Parathyroid adenoma (tissue), 2 donors: ENCODE measurements around the gene NUDT1.

ENCODE experiments used
- H2AFZ ChIP-seq: fragments of 300-600 bp; sonication (generic); one replicate; pipeline ENCODE4 v1.7.0; 2017; ENCODE audit warnings: antibody characterized with exemption, mild to moderate bottlenecking
- H3K27ac ChIP-seq: fragments of 300-600 bp; sonication (generic); one replicate; pipeline ENCODE4 v1.7.0; 2017
- H3K27me3 ChIP-seq: fragments of 300-600 bp; sonication (generic); one replicate; pipeline ENCODE4 v1.7.0; 2017; ENCODE audit warnings: low read length; ENCODE audit not compliant: control insufficient read depth, insufficient read depth
- H3K36me3 ChIP-seq: fragments of 300-600 bp; sonication (generic); one replicate; pipeline ENCODE4 v1.7.0; 2017; ENCODE audit warnings: low read length; ENCODE audit not compliant: control insufficient read depth, insufficient read depth
- H3K4me1 ChIP-seq: fragments of 300-600 bp; sonication (generic); one replicate; pipeline ENCODE4 v1.7.0; 2017; ENCODE audit warnings: control low read depth
- H3K4me2 ChIP-seq: fragments of 300-600 bp; sonication (generic); one replicate; pipeline ENCODE4 v1.7.0; 2017; ENCODE audit warnings: low read length
- H3K4me3 ChIP-seq: fragments of 300-600 bp; sonication (generic); one replicate; pipeline ENCODE4 v1.7.0; 2017; ENCODE audit warnings: low read depth, low read length
- H3K79me2 ChIP-seq: fragments of 300-600 bp; sonication (generic); one replicate; pipeline ENCODE4 v1.7.0; 2017; ENCODE audit warnings: control low read depth
- H3K9ac ChIP-seq: fragments of 300-600 bp; sonication (generic); one replicate; pipeline ENCODE4 v1.7.0; 2017; ENCODE audit warnings: mild to moderate bottlenecking
- H3K9me3 ChIP-seq: fragments of 300-600 bp; sonication (generic); one replicate; pipeline ENCODE4 v1.7.0; 2017; ENCODE audit warnings: low read length; ENCODE audit not compliant: control insufficient read depth
- CTCF ChIP-seq: fragments of 300-600 bp; sonication (generic); IDR thresholded peaks from one replicate; pipeline ENCODE4 v1.7.0; 2017; ENCODE audit warnings: antibody characterized with exemption, mild to moderate bottlenecking
- donor health status: primary hyperparathyroidism.

NUDT1 gene

DNA sequence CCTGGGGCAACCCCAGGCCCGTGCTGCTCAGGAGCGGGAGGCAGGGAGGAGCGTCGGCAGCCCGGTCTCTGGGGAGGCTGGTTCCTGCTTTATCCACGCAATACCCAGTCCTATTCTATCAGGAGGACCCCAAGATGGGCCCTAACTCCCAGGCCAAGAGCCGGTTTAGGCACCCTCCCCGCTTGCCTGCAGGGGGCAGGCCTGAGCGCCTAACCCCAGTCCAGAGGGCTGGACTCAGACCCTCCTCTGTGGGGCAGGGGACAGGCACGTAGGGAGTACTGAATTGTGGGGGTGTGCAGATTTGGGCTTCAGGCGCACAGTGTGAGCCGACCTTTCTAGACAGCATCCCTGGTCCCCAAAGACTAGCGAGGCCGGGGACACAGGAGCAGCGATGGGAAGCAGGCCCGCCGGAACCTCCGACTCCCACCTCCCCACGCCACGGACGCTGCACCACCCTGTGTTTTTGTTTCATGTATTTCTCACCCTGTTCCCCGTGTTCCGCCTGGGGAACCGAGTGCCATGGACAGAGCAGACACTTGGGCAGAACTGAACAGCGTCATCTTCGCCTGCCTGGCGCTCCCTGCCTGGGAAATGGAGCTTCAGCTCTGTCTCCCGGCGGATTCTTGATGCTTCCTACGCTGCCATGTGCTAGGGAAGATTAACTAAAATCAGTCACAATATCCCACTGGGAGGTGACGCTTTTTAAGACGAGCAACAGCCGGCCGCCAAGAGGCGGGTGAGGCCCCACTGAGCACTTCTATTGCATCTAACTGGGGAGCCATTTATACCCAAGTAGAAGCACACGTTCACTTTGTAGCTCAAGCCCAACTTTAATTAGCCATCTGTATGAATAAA is 5.3 kb downstream of the NUDT1 start:
- no peak overlapping the region for H2AFZ ChIP-seq
- H3K27ac ChIP-seq = no peak overlapping the region
- no peak overlapping the region for H3K9ac ChIP-seq
- no peak overlapping the region for H3K4me3 ChIP-seq
- H3K9me3 ChIP-seq = no peaks in the 10 kb centered on the region
- peaks cover 3% of the 10 kb centered on the region for H3K79me2 ChIP-seq
- H3K4me1 ChIP-seq = peaks cover 4% of the 10 kb centered on the region
- no peaks in the 10 kb centered on the region for H3K36me3 ChIP-seq
- TF ChIP-seq CTCF = no peak
- H3K4me2 ChIP-seq = no peak overlapping the region
- H3K27me3 ChIP-seq = no peaks in the 10 kb centered on the region

GRCh38 chr7:2248984-2249694 is 7.1 kb downstream of the NUDT1 start:
- no peak overlapping the region for H3K27ac ChIP-seq
- H3K4me3 ChIP-seq = no peak overlapping the region
- H3K4me2 ChIP-seq = no peak overlapping the region
- no peaks in the 10 kb centered on the region for H3K27me3 ChIP-seq
- no peak overlapping the region for H3K9ac ChIP-seq
- no peaks in the 10 kb centered on the region for H3K79me2 ChIP-seq
- TF ChIP-seq CTCF = no peak
- no peaks in the 10 kb centered on the region for H3K36me3 ChIP-seq
- no peaks in the 10 kb centered on the region for H3K4me1 ChIP-seq
- no peaks in the 10 kb centered on the region for H3K9me3 ChIP-seq
- H2AFZ ChIP-seq = no peak overlapping the region

DNA sequence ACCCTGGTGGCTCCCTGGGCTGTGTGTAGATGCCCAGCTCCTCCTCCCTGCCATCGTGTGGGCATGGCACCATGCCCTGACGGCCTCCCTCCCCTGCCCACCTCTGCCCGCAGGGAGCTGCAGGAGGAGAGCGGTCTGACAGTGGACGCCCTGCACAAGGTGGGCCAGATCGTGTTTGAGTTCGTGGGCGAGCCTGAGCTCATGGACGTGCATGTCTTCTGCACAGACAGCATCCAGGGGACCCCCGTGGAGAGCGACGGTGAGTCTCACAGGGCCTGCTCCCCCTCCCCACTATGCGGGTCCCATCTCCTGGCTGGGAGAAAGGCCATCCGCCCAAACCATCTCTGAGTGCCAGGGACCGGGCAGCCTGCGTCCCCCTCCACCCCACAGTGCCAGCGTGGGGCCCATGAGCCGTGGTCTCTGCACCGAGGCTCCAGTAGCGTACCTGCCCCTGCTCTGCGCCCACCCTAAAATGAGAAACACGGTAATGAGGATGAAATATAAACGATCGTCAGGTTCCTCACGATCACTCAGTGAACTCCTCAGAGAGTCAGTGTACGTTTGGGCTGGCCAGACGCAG is 7.8 kb downstream of the NUDT1 start:
- no peak overlapping the region for H3K27ac ChIP-seq
- no peak for TF ChIP-seq CTCF
- H3K4me3 ChIP-seq = no peak overlapping the region
- H3K9me3 ChIP-seq = no peaks in the 10 kb centered on the region
- H2AFZ ChIP-seq = no peak overlapping the region
- no peaks in the 10 kb centered on the region for H3K79me2 ChIP-seq
- H3K9ac ChIP-seq = no peak overlapping the region
- no peaks in the 10 kb centered on the region for H3K27me3 ChIP-seq
- H3K36me3 ChIP-seq = no peaks in the 10 kb centered on the region
- H3K4me2 ChIP-seq = no peak overlapping the region
- no peaks in the 10 kb centered on the region for H3K4me1 ChIP-seq

DNA sequence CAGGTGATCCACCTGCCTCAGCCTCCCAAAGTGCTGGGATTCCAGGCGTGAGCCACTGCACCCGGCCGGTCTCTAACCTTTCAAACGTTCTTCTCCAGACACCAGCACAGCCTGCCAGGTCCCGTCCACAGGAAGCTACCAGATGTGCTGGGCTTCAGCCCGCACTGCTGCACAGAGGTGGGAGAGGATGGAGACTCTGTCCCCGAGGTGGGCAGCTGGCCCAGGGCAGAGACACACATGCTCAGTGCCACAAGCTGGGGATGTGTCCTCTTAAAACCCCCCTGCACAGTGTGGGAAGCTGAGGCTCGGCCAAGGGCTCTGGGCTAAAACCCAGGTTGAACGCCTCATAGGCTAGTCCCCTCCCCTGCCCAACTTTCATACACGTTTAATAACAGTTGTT is 9.4 kb downstream of the NUDT1 start:
- Histone ChIP-seq H3K9ac (no peak overlapping the region), H3K27ac (no peak overlapping the region), H3K4me2 (no peak overlapping the region), H3K9me3 (no peaks in the 10 kb centered on the region), H3K27me3 (no peaks in the 10 kb centered on the region), H3K4me1 (no peaks in the 10 kb centered on the region), H3K4me3 (no peak overlapping the region), H2AFZ (no peak overlapping the region), H3K36me3 (no peaks in the 10 kb centered on the region), H3K79me2 (no peaks in the 10 kb centered on the region)
- no peak for TF ChIP-seq CTCF
